Endothelial cell of umbilical vein (primary cell): ENCODE results near the gene TBX2. TPM values are rescaled to one million over a fixed set of nuclear protein-coding genes. Genes with fewer than 3 reads are reported as not detected.

ENCODE experiments used
- BruUV-seq: library from RNA; stranded (reverse); fragments of 400-500 nt; replicated peaks from 2 replicates; lab custom pipeline; 2021; lab: Mats Ljungman, UMichigan
- CTCF ChIA-PET: fragments of 300-600, 350-600 bp; sonication (Branson Sonifier 250); formaldehyde crosslinking; loops from one replicate; lab custom pipeline; 2021; ENCODE audit warnings: antibody characterized with exemption, inconsistent platforms; lab: Charles Lee
- POLR2A ChIA-PET: fragments of 300-600, 350-600 bp; sonication (Branson Sonifier 250); formaldehyde crosslinking; loops from one replicate; lab custom pipeline; 2021; ENCODE audit warnings: antibody characterized with exemption, inconsistent platforms; lab: Charles Lee
- DNase-seq: peaks from one replicate; pipeline ENCODE4 v3.0.0-alpha.2; 2011; ENCODE audit warnings: low read depth, low spot score
- FAIRE-seq: peaks from 2 replicates; lab custom pipeline; 2011; peaks lifted over from hg19 to GRCh38; lab: Jason Lieb, UNC
- H2AFZ ChIP-seq: 2 replicates; pipeline ENCODE4 v1.6.0; 2012; ENCODE audit warnings: low read depth, low read length, control low read depth, inconsistent platforms
- H3K27ac ChIP-seq: 2 replicates; pipeline ENCODE4 v1.5.1; 2011; ENCODE audit warnings: low read depth, mild to moderate bottlenecking, control low read depth, low read length, moderate library complexity; ENCODE audit not compliant: insufficient read depth
- H3K27me3 ChIP-seq, 2 experiments: 2 replicates each; pipeline versions ENCODE4 v1.6.0 to v1.6.1; 2011; ENCODE audit warnings: low read length in 2 of 2, mixed read lengths in 1 of 2; ENCODE audit not compliant: control insufficient read depth in 2 of 2, insufficient read depth in 2 of 2
- H3K36me3 ChIP-seq, 2 experiments: 2 replicates in 1 of 2; 3 replicates in 1 of 2; pipeline ENCODE4 v1.5.1; 2011; ENCODE audit warnings: low read length in 2 of 2, mild to moderate bottlenecking in 1 of 2, moderate library complexity in 1 of 2; ENCODE audit not compliant: control insufficient read depth in 2 of 2, insufficient read depth in 2 of 2; ENCODE audit errors: extremely low read depth in 1 of 2
- H3K4me1 ChIP-seq: 3 replicates; pipeline ENCODE4 v1.5.1; 2011; ENCODE audit warnings: mild to moderate bottlenecking, low read length; ENCODE audit not compliant: control insufficient read depth, insufficient read depth; ENCODE audit errors: extremely low read depth
- H3K4me2 ChIP-seq: 2 replicates; pipeline ENCODE4 v1.6.1; 2011; ENCODE audit warnings: low read length, control low read depth, mixed read lengths; ENCODE audit not compliant: insufficient read depth
- H3K4me3 ChIP-seq, 3 experiments: fragments of 200-600 bp in 1 of 3; sonication (generic), shearing (Covaris generic) in 1 of 3; replicated peaks in 1 of 3; 2 replicates each; pipeline ENCODE4 v1.5.1; 2011 to 2016; ENCODE audit warnings: control low read depth in 3 of 3, low read length in 3 of 3, mild to moderate bottlenecking in 2 of 3, inconsistent platforms in 1 of 3, low read depth in 1 of 3, moderate library complexity in 1 of 3; ENCODE audit not compliant: insufficient read depth in 1 of 3
- H3K79me2 ChIP-seq: 2 replicates; pipeline ENCODE4 v1.6.0; 2012; ENCODE audit warnings: low read length, inconsistent platforms; ENCODE audit not compliant: control insufficient read depth, insufficient read depth
- H3K9ac ChIP-seq: replicated peaks from 2 replicates; pipeline ENCODE3; 2011; ENCODE audit warnings: low read length, control low read depth; ENCODE audit not compliant: insufficient read depth; ENCODE audit errors: extremely low read depth
- H3K9me1 ChIP-seq: replicated peaks from 3 replicates; pipeline ENCODE4 v1.6.0; 2011; ENCODE audit warnings: mild to moderate bottlenecking, low read length; ENCODE audit not compliant: control insufficient read depth, insufficient read depth; ENCODE audit errors: extremely low read depth
- H3K9me3 ChIP-seq: replicated peaks from 2 replicates; pipeline ENCODE4 v1.5.1; 2012; ENCODE audit warnings: low read length, inconsistent platforms; ENCODE audit not compliant: control insufficient read depth, insufficient read depth
- H4K20me1 ChIP-seq: replicated peaks from 2 replicates; pipeline ENCODE3; 2011; ENCODE audit warnings: mild to moderate bottlenecking, low read length; ENCODE audit not compliant: control insufficient read depth, insufficient read depth; ENCODE audit errors: extremely low read depth
- EZH2 ChIP-seq: IDR thresholded peaks from 2 replicates; pipeline ENCODE4 v1.6.1; 2012; ENCODE audit warnings: borderline replicate concordance, low read depth, mild to moderate bottlenecking, moderate library complexity, low read length, inconsistent platforms; ENCODE audit not compliant: severe bottlenecking
- POLR2A ChIP-seq: IDR thresholded peaks from 2 replicates; pipeline ENCODE4 v1.6.1; 2012; ENCODE audit warnings: low read depth, mild to moderate bottlenecking, control low read depth, low read length
- dilution Hi-C: fragments of 300-500 bp; cut with MboI; formaldehyde crosslinking; loops from one replicate; pipeline ENCODE4 v1.15.0; 2019; ENCODE audit warnings: low sequenced_read_pairs; ENCODE audit not compliant: extremely low pct_ligation_motif_present
- intact Hi-C: fragments of 100-400 bp; cut with micrococcal nuclease; formaldehyde crosslinking; loops from one replicate; pipeline ENCODE4 v1.10.0; 2022
- polyA plus RNA-seq, 4 experiments: library from polyadenylated mRNA; depleted of rRNA in 3 of 4; stranded (reverse) in 3 of 4; unstranded in 1 of 4; fragments of >200 nt; gene quantifications; 2 replicates each; pipeline versions ENCODE4 v1.2.1 to v1.2.3, GENCODE V29; 2011 to 2012; ENCODE audit warnings: missing spikeins in 1 of 4
- total RNA-seq: library from RNA; stranded (reverse); gene quantifications from 2 replicates; pipeline ENCODE4 v1.2.3, GENCODE V29; 2021
- TF ChIP-seq, protein P1 (sequence below), 2 donors: IDR thresholded peaks; 1 replicate in 1 of 2; 2 replicates in 1 of 2; pipeline ENCODE4 v1.5.1; 2011; ENCODE audit warnings: low read length in 2 of 2, mild to moderate bottlenecking in 2 of 2, moderate library complexity in 2 of 2, control low read depth in 1 of 2, inconsistent platforms in 1 of 2, low read depth in 1 of 2; ENCODE audit not compliant: insufficient read depth in 1 of 2; ENCODE audit errors: extremely low read depth in 1 of 2

Gene TBX2
- total and polyA plus RNA-seq, 2 donors (not counting 3 experiments of a cell fraction or from before 2014, with no cell fraction given), result not detected

DNA sequence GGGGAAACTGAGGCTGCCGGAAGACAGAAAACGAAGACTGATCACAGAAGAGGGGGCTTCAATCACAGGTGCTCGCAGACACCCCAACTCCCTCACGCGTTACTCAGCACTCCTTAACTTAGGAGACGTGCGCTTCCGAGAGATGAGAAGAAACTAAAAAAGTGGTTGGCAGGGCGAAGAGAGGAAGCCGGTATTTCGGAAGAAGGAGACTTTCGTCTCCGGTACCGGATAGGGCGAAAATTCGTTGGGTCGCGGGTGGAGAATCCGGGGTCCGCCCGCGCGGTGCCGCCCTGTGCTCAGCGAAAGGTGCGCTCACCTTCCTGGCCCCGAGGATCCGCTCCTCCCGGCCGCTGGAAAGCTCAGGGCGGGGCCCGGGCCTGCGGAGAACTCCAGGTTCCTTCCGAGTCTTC, 917 bp upstream of the TBX2 start:
- Histone ChIP-seq H4K20me1 (no peaks in the 10 kb centered on the region), H3K9ac (no peak overlapping the region), H3K27me3 (peaks cover 66 to 78% of the 10 kb centered on the region in 2 experiments), H3K27ac (no peak overlapping the region), H2AFZ (no peak overlapping the region), H3K9me1 (no peaks in the 10 kb centered on the region), H3K4me1 (no peaks in the 10 kb centered on the region), H3K36me3 (no peaks in the 10 kb centered on the region), H3K4me3 (no peak overlapping the region), H3K79me2 (no peaks in the 10 kb centered on the region), H3K9me3 (no peaks in the 10 kb centered on the region), H3K4me2 (no peak overlapping the region)
- DNase-seq (no peak), FAIRE-seq (no peak)
- POLR2A ChIA-PET, result no interaction called here
- intact Hi-C loops, result no loop called here
- dilution Hi-C loops, result no loop called here
- CTCF ChIA-PET, result interaction anchor here (1.1 to 1.2 kb wide), 2 partner anchors 13 to 678 kb away, joined by 3 read pairs; no protein-coding TSS in a partner anchor
- TF ChIP-seq POLR2A (no peak), EZH2 (peak; percentile 95)
- BruUV-seq, result no TSS peak

- H3K9ac ChIP-seq, result no peak overlapping the region
- no TSS peak for BruUV-seq
- POLR2A ChIA-PET, result no interaction called here
These were observed 548 bp downstream of the TBX2 start for GRCh38 chr17:61400066-61400716.

More at GRCh38 chr17:61400066-61400716, 548 bp downstream of the TBX2 start:
- no peaks in the 10 kb centered on the region for H3K4me1 ChIP-seq
- peaks cover 74 to 85% of the 10 kb centered on the region in 2 experiments for H3K27me3 ChIP-seq
- intact Hi-C loops, result no loop called here
- FAIRE-seq, result no peak
- H3K9me3 ChIP-seq, result no peaks in the 10 kb centered on the region
- dilution Hi-C loops, result no loop called here
- H3K4me3 ChIP-seq, result no peak overlapping the region
- H3K36me3 ChIP-seq, result no peaks in the 10 kb centered on the region
- no peak for DNase-seq
- H3K79me2 ChIP-seq, result no peaks in the 10 kb centered on the region
- H3K4me2 ChIP-seq, result no peak overlapping the region
- CTCF ChIA-PET, result interaction anchor here (0.8 to 1.1 kb wide), 3 partner anchors 9 to 12 kb away, joined by 3 to 4 read pairs (median 3); no protein-coding TSS in a partner anchor
- no peak overlapping the region for H2AFZ ChIP-seq
- no peaks in the 10 kb centered on the region for H3K9me1 ChIP-seq
- no peaks in the 10 kb centered on the region for H4K20me1 ChIP-seq
- peak; percentile 0 for TF ChIP-seq EZH2
- TF ChIP-seq, protein P1, sequence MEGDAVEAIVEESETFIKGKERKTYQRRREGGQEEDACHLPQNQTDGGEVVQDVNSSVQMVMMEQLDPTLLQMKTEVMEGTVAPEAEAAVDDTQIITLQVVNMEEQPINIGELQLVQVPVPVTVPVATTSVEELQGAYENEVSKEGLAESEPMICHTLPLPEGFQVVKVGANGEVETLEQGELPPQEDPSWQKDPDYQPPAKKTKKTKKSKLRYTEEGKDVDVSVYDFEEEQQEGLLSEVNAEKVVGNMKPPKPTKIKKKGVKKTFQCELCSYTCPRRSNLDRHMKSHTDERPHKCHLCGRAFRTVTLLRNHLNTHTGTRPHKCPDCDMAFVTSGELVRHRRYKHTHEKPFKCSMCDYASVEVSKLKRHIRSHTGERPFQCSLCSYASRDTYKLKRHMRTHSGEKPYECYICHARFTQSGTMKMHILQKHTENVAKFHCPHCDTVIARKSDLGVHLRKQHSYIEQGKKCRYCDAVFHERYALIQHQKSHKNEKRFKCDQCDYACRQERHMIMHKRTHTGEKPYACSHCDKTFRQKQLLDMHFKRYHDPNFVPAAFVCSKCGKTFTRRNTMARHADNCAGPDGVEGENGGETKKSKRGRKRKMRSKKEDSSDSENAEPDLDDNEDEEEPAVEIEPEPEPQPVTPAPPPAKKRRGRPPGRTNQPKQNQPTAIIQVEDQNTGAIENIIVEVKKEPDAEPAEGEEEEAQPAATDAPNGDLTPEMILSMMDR (IDR thresholded peaks at IDR 0.05; ENCODE audit: extremely low read depth in 1 of 2, insufficient read depth in 1 of 2, low read depth in 1 of 2, low read length in 2 of 2), result no peak
- no peak overlapping the region for H3K27ac ChIP-seq
